Dendritic cell treated with granulocyte-macrophage colony-stimulating factor and Interleukin-4, amounts not matched to agents 40 ng/mL and 50 ng/mL, for 4 days (primary cell): Measurements from ENCODE around the gene EME1.

Experiments
- H3K27ac Mint-ChIP-seq: one replicate; pipeline ENCODE4 v1.8.0; 2022; ENCODE audit warnings: mild to moderate bottlenecking, mixed read lengths
- H3K27me3 Mint-ChIP-seq: one replicate; pipeline ENCODE4 v1.8.0; 2022; ENCODE audit warnings: mild to moderate bottlenecking, mixed read lengths
- H3K36me3 Mint-ChIP-seq: one replicate; pipeline ENCODE4 v1.8.0; 2022; ENCODE audit warnings: low read depth, mixed read lengths
- H3K4me1 Mint-ChIP-seq: one replicate; pipeline ENCODE4 v1.8.0; 2022; ENCODE audit warnings: low read depth, mixed read lengths
- H3K4me3 Mint-ChIP-seq: one replicate; pipeline ENCODE4 v1.8.0; 2022; ENCODE audit warnings: mild to moderate bottlenecking, moderate library complexity, mixed read lengths
- H3K9me3 Mint-ChIP-seq: one replicate; pipeline ENCODE4 v1.8.0; 2022; ENCODE audit warnings: mixed read lengths
- intact Hi-C: fragments of 100-400 bp; cut with micrococcal nuclease; formaldehyde crosslinking; loops from one replicate; pipeline ENCODE4 v1.15.0; 2022

EME1 gene

GRCh38 chr17:50363217-50364060 is 9.6 kb upstream of the EME1 start:
- no peaks in the 10 kb centered on the region for H3K27me3 Mint-ChIP-seq
- H3K9me3 Mint-ChIP-seq, result no peaks in the 10 kb centered on the region
- H3K36me3 Mint-ChIP-seq, result peaks cover 66% of the 10 kb centered on the region
- H3K4me3 Mint-ChIP-seq, result no peak overlapping the region
- intact Hi-C loops, result loop anchor here (5.0 kb wide), 1 partner anchor 114 kb away; the partner anchor contains the start of gene RSAD1
- no peak overlapping the region for H3K27ac Mint-ChIP-seq
- H3K4me1 Mint-ChIP-seq, result peaks cover 9% of the 10 kb centered on the region

DNA sequence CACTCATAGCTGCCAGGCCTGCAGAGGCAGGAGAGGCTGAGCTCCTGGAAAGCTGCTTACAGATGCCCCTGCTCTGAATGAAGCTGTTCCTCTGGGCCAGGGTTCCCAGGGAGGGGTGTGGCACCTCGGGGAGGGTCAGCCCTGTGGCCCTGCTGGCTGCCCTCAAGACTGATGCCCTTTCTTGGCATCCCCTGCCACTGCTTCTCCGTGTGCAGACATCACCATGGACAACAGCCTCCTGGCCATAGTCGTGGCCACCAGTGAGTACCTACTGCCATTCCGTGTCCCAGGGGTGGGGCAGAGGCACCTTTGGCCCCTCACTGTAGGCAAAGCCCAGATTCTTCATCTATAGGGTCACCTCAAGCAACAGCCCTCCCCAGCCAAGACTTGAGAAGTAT is 9.0 kb upstream of the EME1 start:
- intact Hi-C loops, result loop anchor here (5.0 kb wide), 1 partner anchor 113 kb away; the partner anchor contains the start of gene RSAD1
- Mint-ChIP-seq H3K4me3 (no peak overlapping the region), H3K4me1 (peaks cover 9% of the 10 kb centered on the region), H3K9me3 (no peaks in the 10 kb centered on the region), H3K27ac (no peak overlapping the region), H3K36me3 (peaks cover 65% of the 10 kb centered on the region), H3K27me3 (no peaks in the 10 kb centered on the region)

- peaks cover 66% of the 10 kb centered on the region for H3K36me3 Mint-ChIP-seq
- peaks cover 9% of the 10 kb centered on the region for H3K4me1 Mint-ChIP-seq
- intact Hi-C loops, result loop anchor here (5.0 kb wide), 1 partner anchor 113 kb away; the partner anchor contains the start of gene RSAD1
- H3K9me3 Mint-ChIP-seq, result no peaks in the 10 kb centered on the region
- H3K27ac Mint-ChIP-seq, result no peak overlapping the region
- H3K27me3 Mint-ChIP-seq, result no peaks in the 10 kb centered on the region
- no peak overlapping the region for H3K4me3 Mint-ChIP-seq
These were observed 8.3 kb upstream of the EME1 start for GRCh38 chr17:50364715-50365114.

DNA sequence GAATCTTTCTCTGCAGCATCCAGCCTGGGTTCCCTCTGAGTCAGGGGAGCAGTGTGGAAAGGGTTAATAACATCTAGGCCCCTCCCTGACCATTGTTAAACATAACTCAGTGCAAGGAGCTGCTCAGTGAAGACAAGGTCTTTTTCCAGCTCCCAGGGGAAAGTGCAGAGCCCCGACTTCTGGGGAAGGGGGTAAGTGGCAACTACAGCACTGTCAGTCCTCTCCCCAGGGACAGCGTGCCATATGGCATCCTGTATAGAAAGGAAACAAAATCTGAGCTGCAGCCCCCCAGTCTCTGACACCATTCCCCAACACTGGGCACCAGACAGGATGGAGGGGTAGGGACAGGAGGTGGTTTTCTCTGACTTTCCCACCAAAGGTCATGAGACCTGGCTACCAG is 7.9 kb upstream of the EME1 start:
- no peak overlapping the region for H3K27ac Mint-ChIP-seq
- H3K9me3 Mint-ChIP-seq, result no peaks in the 10 kb centered on the region
- H3K4me3 Mint-ChIP-seq, result no peak overlapping the region
- H3K36me3 Mint-ChIP-seq, result peaks cover 66% of the 10 kb centered on the region
- peaks cover 9% of the 10 kb centered on the region for H3K4me1 Mint-ChIP-seq
- H3K27me3 Mint-ChIP-seq, result no peaks in the 10 kb centered on the region
- intact Hi-C loops, result no loop called here

DNA sequence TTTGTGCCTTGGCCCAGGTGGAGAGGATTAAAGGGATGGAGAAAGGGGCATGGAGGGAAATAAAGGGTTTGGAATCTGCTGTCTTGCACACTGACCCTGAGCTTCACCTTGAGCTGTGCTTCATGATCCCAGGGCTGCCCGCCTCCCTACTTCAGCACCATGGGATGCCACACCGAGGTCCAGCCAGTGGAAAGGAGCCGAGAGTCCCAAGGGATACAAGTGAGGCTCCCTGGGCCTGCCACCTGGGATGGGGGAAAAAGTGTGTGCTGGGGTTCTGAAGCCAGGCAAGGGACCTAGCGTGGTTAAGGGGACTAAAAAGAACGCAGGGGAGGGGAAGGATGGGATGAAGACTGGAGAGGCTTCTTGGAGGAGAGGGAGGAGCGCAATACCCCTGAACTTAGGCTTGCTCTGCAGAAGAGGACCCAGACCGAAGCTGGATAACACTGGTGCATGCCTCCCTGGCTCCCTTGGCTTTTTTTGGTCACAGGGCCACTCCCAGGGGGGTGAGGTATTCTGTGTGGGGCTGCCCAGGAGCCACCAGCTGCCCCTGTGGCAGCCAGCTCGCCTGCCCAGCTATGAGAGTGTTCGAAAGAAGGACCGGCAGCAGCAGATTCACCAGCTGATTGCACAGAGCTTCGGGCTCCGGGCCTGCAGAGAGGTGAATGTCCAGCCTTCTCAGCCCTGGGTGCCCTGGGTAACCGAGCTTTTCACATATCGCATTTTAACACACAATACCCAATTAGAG is 7.2 kb upstream of the EME1 start:
- intact Hi-C loops, result no loop called here
- Mint-ChIP-seq H3K4me3 (no peak overlapping the region), H3K36me3 (peaks cover 66% of the 10 kb centered on the region), H3K27me3 (no peaks in the 10 kb centered on the region), H3K4me1 (peaks cover 9% of the 10 kb centered on the region), H3K27ac (no peak overlapping the region), H3K9me3 (no peaks in the 10 kb centered on the region)

DNA sequence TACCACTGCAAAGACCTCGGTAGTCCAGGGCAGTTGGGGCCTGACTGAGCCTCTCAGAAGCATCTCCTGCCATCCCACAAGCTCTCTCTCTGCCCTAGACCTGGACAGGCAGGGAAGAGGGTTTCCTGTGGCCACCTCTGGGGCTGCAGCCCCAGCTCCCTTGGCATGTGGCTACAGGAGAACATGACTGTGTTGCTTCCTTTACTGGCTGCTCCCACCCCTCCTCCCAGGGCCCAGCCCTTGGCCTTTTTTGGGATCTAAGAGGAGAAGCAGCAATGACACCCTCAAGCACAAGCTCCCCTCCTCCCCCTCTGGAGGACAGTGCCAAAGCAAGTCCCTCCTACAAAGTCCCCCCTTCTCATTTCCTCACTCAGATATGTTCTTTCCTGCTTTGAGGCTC is 5.6 kb upstream of the EME1 start:
- intact Hi-C loops, result no loop called here
- no peaks in the 10 kb centered on the region for H3K27me3 Mint-ChIP-seq
- no peaks in the 10 kb centered on the region for H3K9me3 Mint-ChIP-seq
- no peak overlapping the region for H3K4me3 Mint-ChIP-seq
- peaks cover 16% of the 10 kb centered on the region for H3K4me1 Mint-ChIP-seq
- H3K27ac Mint-ChIP-seq, result no peak overlapping the region
- H3K36me3 Mint-ChIP-seq, result peaks cover 78% of the 10 kb centered on the region

- peaks cover 77% of the 10 kb centered on the region for H3K36me3 Mint-ChIP-seq
These were observed 3.0 kb upstream of the EME1 start for GRCh38 chr17:50370052-50370451.

DNA sequence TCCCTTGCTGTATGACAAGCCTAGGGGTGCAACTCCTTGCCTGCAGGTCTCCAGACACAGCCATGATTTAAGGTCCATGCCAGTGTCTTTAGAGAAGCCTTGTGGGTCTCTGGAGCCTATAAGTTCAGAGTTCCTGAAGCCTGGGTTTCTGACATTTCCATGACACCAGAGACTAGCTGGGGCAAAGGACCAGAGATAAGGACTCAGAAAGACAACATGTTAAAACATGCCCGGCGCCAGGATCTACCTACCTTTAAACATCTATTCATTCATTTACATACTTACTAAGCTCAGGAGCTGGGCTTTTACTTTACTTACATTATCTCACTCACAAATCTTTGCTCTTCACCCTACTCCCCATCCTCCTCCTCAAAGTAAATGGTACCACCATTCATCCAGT is 1.5 kb upstream of the EME1 start:
- Mint-ChIP-seq H3K27ac (no peak overlapping the region), H3K4me3 (no peak overlapping the region), H3K27me3 (no peaks in the 10 kb centered on the region), H3K36me3 (peaks cover 62% of the 10 kb centered on the region), H3K4me1 (peaks cover 18% of the 10 kb centered on the region), H3K9me3 (no peaks in the 10 kb centered on the region)
- intact Hi-C loops, result no loop called here

More at GRCh38 chr17:50370052-50370451, 3.0 kb upstream of the EME1 start:
- no peak overlapping the region for H3K4me3 Mint-ChIP-seq
- intact Hi-C loops, result no loop called here
- H3K27ac Mint-ChIP-seq, result no peak overlapping the region
- peaks cover 18% of the 10 kb centered on the region for H3K4me1 Mint-ChIP-seq
- no peaks in the 10 kb centered on the region for H3K9me3 Mint-ChIP-seq
- H3K27me3 Mint-ChIP-seq, result no peaks in the 10 kb centered on the region

- H3K9me3 Mint-ChIP-seq, result no peaks in the 10 kb centered on the region
- intact Hi-C loops, result loop anchor here (1.0 kb wide), 1 partner anchor 25 kb away; the partner anchor contains the start of gene LRRC59
- peak overlapping the region; percentile 96 for H3K4me3 Mint-ChIP-seq
These were observed 739 bp upstream of the EME1 start for GRCh38 chr17:50372222-50372757.

GRCh38 chr17:50373705-50374104 is 676 bp downstream of the EME1 start:
- Mint-ChIP-seq H3K4me1 (peaks cover 18% of the 10 kb centered on the region), H3K27me3 (no peaks in the 10 kb centered on the region), H3K27ac (no peak overlapping the region), H3K4me3 (no peak overlapping the region), H3K36me3 (peaks cover 41% of the 10 kb centered on the region), H3K9me3 (no peaks in the 10 kb centered on the region)
- intact Hi-C loops, result no loop called here

More at GRCh38 chr17:50372222-50372757, 739 bp upstream of the EME1 start:
- H3K27ac Mint-ChIP-seq, result peak overlapping the region; percentile 96
- H3K27me3 Mint-ChIP-seq, result no peaks in the 10 kb centered on the region
- peaks cover 18% of the 10 kb centered on the region for H3K4me1 Mint-ChIP-seq
- peaks cover 54% of the 10 kb centered on the region for H3K36me3 Mint-ChIP-seq

GRCh38 chr17:50375858-50376538 is 3.0 kb downstream of the EME1 start:
- Mint-ChIP-seq H3K9me3 (no peaks in the 10 kb centered on the region), H3K27ac (no peak overlapping the region), H3K27me3 (no peaks in the 10 kb centered on the region), H3K4me3 (no peak overlapping the region), H3K36me3 (peaks cover 30% of the 10 kb centered on the region), H3K4me1 (peaks cover 17% of the 10 kb centered on the region)
- intact Hi-C loops, result loop anchor here (5.0 kb wide), 1 partner anchor 326 kb away; no protein-coding TSS in a partner anchor

DNA sequence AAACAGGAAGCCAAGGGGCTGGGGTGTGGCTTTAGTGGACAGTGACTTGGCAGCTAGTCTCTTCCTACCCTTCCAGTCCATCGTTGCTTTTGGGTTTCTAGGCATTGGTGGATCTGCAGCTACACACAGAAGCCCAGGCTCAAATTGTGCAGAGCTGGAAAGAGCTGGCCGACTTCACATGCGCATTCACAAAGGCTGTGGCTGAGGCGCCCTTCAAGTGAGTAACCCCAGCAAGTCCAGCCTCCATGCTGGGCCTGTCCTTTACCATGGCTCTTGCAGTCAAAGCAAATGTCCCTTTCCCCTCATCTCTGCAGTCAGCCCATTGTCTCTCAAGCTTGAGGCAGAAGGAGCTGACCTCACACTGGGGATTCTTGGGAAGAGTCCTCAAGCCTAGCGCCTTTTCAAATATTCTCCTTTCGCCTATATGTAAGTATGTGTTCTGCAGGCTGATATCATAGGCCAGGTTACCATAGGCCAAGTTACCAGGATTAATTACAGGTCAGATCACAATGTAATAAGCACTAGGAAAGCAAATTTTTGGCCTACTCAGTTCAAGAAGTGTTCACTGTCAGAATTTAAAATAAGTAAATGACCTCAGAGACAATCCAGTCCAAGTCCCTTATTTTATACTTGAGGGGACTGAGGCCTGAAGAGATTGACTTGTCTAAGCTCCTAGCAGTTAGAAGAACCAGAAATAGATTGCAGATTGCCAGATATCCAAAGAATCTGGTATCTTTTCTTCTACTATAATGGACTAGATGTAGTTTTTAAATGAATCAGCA is 6.5 kb downstream of the EME1 start:
- H3K4me3 Mint-ChIP-seq, result no peak overlapping the region
- no peaks in the 10 kb centered on the region for H3K9me3 Mint-ChIP-seq
- H3K36me3 Mint-ChIP-seq, result peaks cover 46% of the 10 kb centered on the region
- intact Hi-C loops, result loop anchor here (5.0 kb wide), 1 partner anchor 323 kb away; no protein-coding TSS in a partner anchor
- H3K27me3 Mint-ChIP-seq, result no peaks in the 10 kb centered on the region
- H3K4me1 Mint-ChIP-seq, result no peaks in the 10 kb centered on the region
- no peak overlapping the region for H3K27ac Mint-ChIP-seq
